Measurements from ENCODE around the gene NCK1.

The NCK1 gene

GRCh38 chr3:136836511-136837156 lies 25.4 kb upstream of the NCK1 start:
- H3K4me3 ChIP-seq (ENCODE audit: low read depth, low read length): no peak overlapping the region
- no peak for TF ChIP-seq MYC (IDR thresholded peaks at IDR 0.05; ENCODE audit: low read depth, low read length)
- no peak for TF ChIP-seq CTCF (IDR thresholded peaks at IDR 0.05; ENCODE audit: low read depth, low read length)
- no peak for TF ChIP-seq MAX (IDR thresholded peaks at IDR 0.05; ENCODE audit: low read depth, low read length)
- no peak for TF ChIP-seq POLR2A (IDR thresholded peaks at IDR 0.05; ENCODE audit: extremely low read depth, insufficient read length)
- DNase-seq (ENCODE audit: low read depth): no peak

- no peak for TF ChIP-seq CTCF (IDR thresholded peaks at IDR 0.05; ENCODE audit: low read depth, low read length)
- TF ChIP-seq MAX (IDR thresholded peaks at IDR 0.05; ENCODE audit: low read depth, low read length): no peak
- TF ChIP-seq MYC (IDR thresholded peaks at IDR 0.05; ENCODE audit: low read depth, low read length): no peak
- no peak for TF ChIP-seq POLR2A (IDR thresholded peaks at IDR 0.05; ENCODE audit: extremely low read depth, insufficient read length)
- no peak overlapping the region for H3K4me3 ChIP-seq (ENCODE audit: low read depth, low read length)
- DNase-seq (ENCODE audit: low read depth): peak; percentile 46
Measured at GRCh38 chr3:136838641-136839555, 23.1 kb upstream of the NCK1 start.

GRCh38 chr3:136839556-136839931 lies 22.5 kb upstream of the NCK1 start:
- TF ChIP-seq POLR2A (IDR thresholded peaks at IDR 0.05; ENCODE audit: extremely low read depth, insufficient read length): no peak
- no peak for TF ChIP-seq MYC (IDR thresholded peaks at IDR 0.05; ENCODE audit: low read depth, low read length)
- TF ChIP-seq MAX (IDR thresholded peaks at IDR 0.05; ENCODE audit: low read depth, low read length): no peak
- no peak for TF ChIP-seq CTCF (IDR thresholded peaks at IDR 0.05; ENCODE audit: low read depth, low read length)
- H3K4me3 ChIP-seq (ENCODE audit: low read depth, low read length): no peak overlapping the region
- DNase-seq (ENCODE audit: low read depth): no peak

GRCh38 chr3:136840252-136840651 lies 21.8 kb upstream of the NCK1 start:
- no peak for TF ChIP-seq MAX (IDR thresholded peaks at IDR 0.05; ENCODE audit: low read depth, low read length)
- TF ChIP-seq POLR2A (IDR thresholded peaks at IDR 0.05; ENCODE audit: extremely low read depth, insufficient read length): no peak
- TF ChIP-seq CTCF (IDR thresholded peaks at IDR 0.05; ENCODE audit: low read depth, low read length): no peak
- no peak for TF ChIP-seq MYC (IDR thresholded peaks at IDR 0.05; ENCODE audit: low read depth, low read length)
- no peak overlapping the region for H3K4me3 ChIP-seq (ENCODE audit: low read depth, low read length)
- no peak for DNase-seq (ENCODE audit: low read depth)

GRCh38 chr3:136842294-136842693 lies 19.7 kb upstream of the NCK1 start:
- no peak for DNase-seq (ENCODE audit: low read depth)
- H3K4me3 ChIP-seq (ENCODE audit: low read depth, low read length): no peak overlapping the region
- TF ChIP-seq POLR2A (IDR thresholded peaks at IDR 0.05; ENCODE audit: extremely low read depth, insufficient read length) (no peak), MAX (IDR thresholded peaks at IDR 0.05; ENCODE audit: low read depth, low read length) (no peak), MYC (IDR thresholded peaks at IDR 0.05; ENCODE audit: low read depth, low read length) (no peak), CTCF (IDR thresholded peaks at IDR 0.05; ENCODE audit: low read depth, low read length) (no peak)
